ENCODE data around the gene CTAGE6. TPM values are rescaled to one million over a fixed set of nuclear protein-coding genes. Genes with fewer than 3 reads are reported as not detected.
"Not testable (repeated sequence)": the region's sequence is repeated elsewhere in the genome, so short reads cannot be mapped to it uniquely, and the experiment has no call there.

Gene CTAGE6
- total RNA-seq (2014; rRNA removed; shearing (Covaris generic)) = not detected in 2 replicates
- not detected in 2 replicates for polyA plus RNA-seq (2015; cell fraction: cytosol; rRNA removed)
- 0.31 and 0.45 TPM in 2 replicates for polyA plus RNA-seq (2015; cell fraction: nucleus; rRNA removed)

- not testable (repeated sequence) for DNase-seq (ENCODE audit: low read depth)
Observed at GRCh38 chr7:143757596-143757995, at the start of gene CTAGE6. CTAGE6 (minus strand) TSS chr7:143757696; CDS start chr7:143757658, 38 bp downstream.

- DNase-seq (ENCODE audit: low read depth) = not testable (repeated sequence)
Observed at GRCh38 chr7:143806664-143807071, 49.2 kb upstream of the CTAGE6 start.

- DNase-seq (ENCODE audit: low read depth) = not testable (repeated sequence)
Observed at GRCh38 chr7:143797896-143798290, 40.4 kb upstream of the CTAGE6 start.

- not testable (repeated sequence) for DNase-seq (ENCODE audit: low read depth)
Observed at GRCh38 chr7:143797119-143797895, 39.8 kb upstream of the CTAGE6 start.

GRCh38 chr7:143795653-143796052 is 38.2 kb upstream of the CTAGE6 start:
- not testable (repeated sequence) for DNase-seq (ENCODE audit: low read depth)

- not testable (repeated sequence) for DNase-seq (ENCODE audit: low read depth)
Observed at GRCh38 chr7:143792633-143793032, 35.1 kb upstream of the CTAGE6 start.

GRCh38 chr7:143785415-143786182 is 28.1 kb upstream of the CTAGE6 start:
- DNase-seq (ENCODE audit: low read depth) = not testable (repeated sequence)

GRCh38 chr7:143779591-143779990 is 22.1 kb upstream of the CTAGE6 start:
- DNase-seq (ENCODE audit: low read depth) = not testable (repeated sequence)

- not testable (repeated sequence) for DNase-seq (ENCODE audit: low read depth)
Observed at GRCh38 chr7:143772738-143773468, 15.4 kb upstream of the CTAGE6 start.

- not testable (repeated sequence) for DNase-seq (ENCODE audit: low read depth)
Observed at GRCh38 chr7:143767531-143767930, 10.0 kb upstream of the CTAGE6 start.

GRCh38 chr7:143765678-143766077 is 8.2 kb upstream of the CTAGE6 start:
- DNase-seq (ENCODE audit: low read depth) = not testable (repeated sequence)

- not testable (repeated sequence) for DNase-seq (ENCODE audit: low read depth)
Observed at GRCh38 chr7:143763065-143763464, 5.6 kb upstream of the CTAGE6 start.

- not testable (repeated sequence) for DNase-seq (ENCODE audit: low read depth)
Observed at GRCh38 chr7:143745340-143745739, 12.2 kb downstream of the CTAGE6 start.

GRCh38 chr7:143737037-143737819 is 20.3 kb downstream of the CTAGE6 start:
- DNase-seq (ENCODE audit: low read depth) = peak; percentile 51

- no peak for DNase-seq (ENCODE audit: low read depth)
Observed at GRCh38 chr7:143735962-143736361, 21.5 kb downstream of the CTAGE6 start.

GRCh38 chr7:143733876-143734275 is 23.6 kb downstream of the CTAGE6 start:
- no peak for DNase-seq (ENCODE audit: low read depth)

- no peak for DNase-seq (ENCODE audit: low read depth)
Observed at GRCh38 chr7:143728333-143728862, 29.1 kb downstream of the CTAGE6 start.

GRCh38 chr7:143727561-143727960 is 29.9 kb downstream of the CTAGE6 start:
- not testable (repeated sequence) for DNase-seq (ENCODE audit: low read depth)

GRCh38 chr7:143726143-143726542 is 31.4 kb downstream of the CTAGE6 start:
- not testable (repeated sequence) for DNase-seq (ENCODE audit: low read depth)

GRCh38 chr7:143720335-143720734 is 37.2 kb downstream of the CTAGE6 start:
- not testable (repeated sequence) for DNase-seq (ENCODE audit: low read depth)

Measured in HT1080 (cell line).